Transverse colon (tissue), 4 donors: ENCODE results near the gene ATP1A2.

ENCODE experiments used
- CTCF ChIP-seq, 5 experiments: fragments of 200-600 bp in 3 of 5; fragments of 450-650 bp in 2 of 5; sonication (generic) in 3 of 5; IDR thresholded peaks; 1 replicate in 2 of 5; 2 replicates in 3 of 5; pipeline ENCODE4 v1.5.1; 2016 to 2017; ENCODE audit warnings: antibody characterized with exemption in 5 of 5, inconsistent platforms in 3 of 5, mild to moderate bottlenecking in 2 of 5, moderate library complexity in 1 of 5
- POLR2A ChIP-seq: fragments of 450-650 bp; IDR thresholded peaks from one replicate; pipeline ENCODE4 v1.6.1; 2016; ENCODE audit warnings: antibody characterized with exemption, mild to moderate bottlenecking, moderate library complexity
- POLR2AphosphoS5 ChIP-seq, 3 donors: sonication (generic); formaldehyde crosslinking; IDR thresholded peaks; one replicate each; pipeline ENCODE4 v1.6.1; 2016; ENCODE audit warnings: antibody characterized with exemption in 3 of 3

GRCh38 chr1:160186729-160187128, 71.2 kb downstream of the ATP1A2 start:
- no peak for TF ChIP-seq CTCF (IDR thresholded peaks at IDR 0.05)
- TF ChIP-seq POLR2A = no peak
- TF ChIP-seq POLR2AphosphoS5 (IDR thresholded peaks at IDR 0.05) = no peak
